ENCODE results near the gene OR12D2. TPM values are rescaled to one million over a fixed set of nuclear protein-coding genes. Genes with fewer than 3 reads are reported as not detected.
"Not testable (repeated sequence)": the region's sequence is repeated elsewhere in the genome, so short reads cannot be mapped to it uniquely, and the experiment has no call there.

OR12D2 gene
- total RNA-seq, 2 experiments from 2014 or later: not detected

GRCh38 chr6:29426654-29427053 is 31.2 kb downstream of the OR12D2 start:
- H3K27me3 Mint-ChIP-seq: peaks cover 10% of the 10 kb centered on the region
- H3K36me3 Mint-ChIP-seq: no peaks in the 10 kb centered on the region
- H3K4me1 Mint-ChIP-seq: peaks cover 2% of the 10 kb centered on the region
- ATAC-seq (ENCODE audit: low read depth): no peak
- DNase-seq: no peak
- no peak overlapping the region for H3K4me3 Mint-ChIP-seq
- no peak overlapping the region for H3K27ac Mint-ChIP-seq
- no peaks in the 10 kb centered on the region for H3K9me3 Mint-ChIP-seq
- POLR2A ChIA-PET: no interaction called here

DNA sequence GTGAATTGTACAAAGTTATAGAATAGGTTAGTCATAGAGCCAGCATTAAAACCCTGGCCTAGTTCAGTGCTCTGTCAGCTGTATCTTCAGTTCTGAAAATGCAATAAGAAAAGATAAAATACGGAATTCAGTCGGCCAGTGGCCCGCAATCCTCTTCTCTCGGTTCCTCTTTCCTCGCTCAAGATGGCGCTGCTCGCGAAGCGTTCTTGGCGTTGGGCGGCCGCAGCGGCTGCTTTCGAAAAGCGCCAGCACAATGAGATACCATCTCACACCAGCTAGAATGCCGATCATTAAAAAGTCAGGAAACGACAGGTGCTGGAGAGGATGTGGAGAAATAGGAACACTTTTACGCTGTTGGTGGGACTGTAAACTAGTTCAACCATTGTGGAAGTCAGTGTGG is 41.3 kb downstream of the OR12D2 start:
- H3K4me3 Mint-ChIP-seq; H3K36me3 Mint-ChIP-seq; H3K4me1 Mint-ChIP-seq; ATAC-seq (ENCODE audit: low read depth); POLR2A ChIA-PET; DNase-seq; H3K27ac Mint-ChIP-seq; H3K9me3 Mint-ChIP-seq: not testable (repeated sequence)
- peaks cover 33% of the 10 kb centered on the region for H3K27me3 Mint-ChIP-seq

DNA sequence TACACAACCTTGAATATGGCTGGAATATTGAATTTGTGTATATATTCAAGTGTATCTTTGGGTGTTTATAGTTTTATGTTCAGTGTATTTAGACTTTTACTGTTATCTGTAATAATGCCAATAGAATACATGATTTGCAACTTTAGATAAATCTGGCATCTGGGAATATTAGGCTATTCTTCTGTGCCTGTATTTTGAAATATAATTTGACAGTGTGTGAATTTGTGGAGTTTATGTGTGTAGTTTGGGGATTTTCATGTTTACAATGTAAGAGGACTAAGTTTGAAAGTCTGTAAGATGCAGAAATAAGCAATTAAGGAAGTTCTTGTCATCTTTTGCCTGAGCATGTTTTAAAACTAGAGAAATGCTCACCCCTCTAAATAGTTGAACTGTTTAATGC is 43.6 kb downstream of the OR12D2 start, which contains the start of gene OR10C1:
Gene OR10C1, plus strand, starts transcription at position 301 of the 400 bp plus-strand sequence. CDS start 710 bp downstream, outside the sequence.
- Mint-ChIP-seq H3K9me3 (peaks cover under 1% of the 10 kb centered on the region), H3K4me1 (no peaks in the 10 kb centered on the region), H3K4me3 (no peak within 1 kb of the TSS), H3K36me3 (no peaks in the 10 kb centered on the region), H3K27ac (no peak within 1 kb of the TSS), H3K27me3 (peaks cover 30% of the 10 kb centered on the region)
- POLR2A ChIA-PET: no interaction called here
- ATAC-seq (ENCODE audit: low read depth) (no peak), DNase-seq (no peak)

GRCh38 chr6:29442719-29443118 is 47.3 kb downstream of the OR12D2 start:
- Mint-ChIP-seq H3K27ac (no peak overlapping the region), H3K36me3 (no peaks in the 10 kb centered on the region), H3K9me3 (peaks cover 7% of the 10 kb centered on the region), H3K4me1 (no peaks in the 10 kb centered on the region), H3K27me3 (peaks cover 24% of the 10 kb centered on the region), H3K4me3 (no peak overlapping the region)
- no peak for ATAC-seq (ENCODE audit: low read depth)
- POLR2A ChIA-PET: no interaction called here
- no peak for DNase-seq

DNA sequence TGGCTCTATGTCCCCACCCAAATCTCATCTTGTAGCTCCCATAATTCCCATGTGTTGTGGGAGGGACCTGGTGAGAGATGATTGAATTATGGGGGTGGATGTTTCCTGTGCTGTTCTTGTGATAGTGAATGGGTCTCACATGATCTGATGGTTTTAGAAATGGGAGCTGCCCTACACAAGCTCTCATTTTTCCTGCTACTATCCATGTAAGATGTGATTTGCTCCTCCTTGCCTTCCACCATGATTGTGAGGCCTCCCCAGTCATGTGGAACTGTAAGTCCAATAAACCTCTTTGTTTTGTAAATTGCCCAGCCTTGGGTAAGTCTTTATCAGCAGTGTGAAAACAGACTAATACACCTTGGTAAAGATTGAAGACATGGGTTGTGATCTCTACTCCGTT is 48.6 kb downstream of the OR12D2 start:
- peaks cover 17% of the 10 kb centered on the region for H3K27me3 Mint-ChIP-seq
- H3K27ac Mint-ChIP-seq; DNase-seq; H3K36me3 Mint-ChIP-seq; H3K4me3 Mint-ChIP-seq; H3K4me1 Mint-ChIP-seq; POLR2A ChIA-PET; H3K9me3 Mint-ChIP-seq; ATAC-seq (ENCODE audit: low read depth): not testable (repeated sequence)

Other genes with a start within 250 kb of the OR12D2 start
- not detected for gene OR2J2, start 224.7 kb upstream of the OR12D2 start, total RNA-seq
- not detected for gene OR14J1, start 93.9 kb upstream of the OR12D2 start, total RNA-seq
- gene OR5V1, start 26.8 kb upstream of the OR12D2 start, total RNA-seq: not detected
- gene OR12D3, start 20.3 kb upstream of the OR12D2 start, total RNA-seq: not detected
- not detected for gene OR12D1, start 19.3 kb downstream of the OR12D2 start, total RNA-seq
- gene OR10C1, start 43.7 kb downstream of the OR12D2 start, total RNA-seq: not detected
- gene OR11A1, start 61.4 kb downstream of the OR12D2 start, total RNA-seq: not detected
- gene OR2H1, start 61.5 kb downstream of the OR12D2 start, total RNA-seq: not detected
- not detected for gene MAS1L, start 92.3 kb downstream of the OR12D2 start, total RNA-seq
- not detected for gene UBD, start 164.1 kb downstream of the OR12D2 start, total RNA-seq
- not detected for gene OR2H2, start 189.5 kb downstream of the OR12D2 start, total RNA-seq
- 10 to 100 TPM; 20.1 to 20.7 TPM for gene GABBR1, start 237.6 kb downstream of the OR12D2 start, total RNA-seq

Measured in activated naive CD8-positive, alpha-beta T cell treated with anti-CD3 and anti-CD28 coated beads, Interleukin-2, amount 10 ng/mL, durations not matched to agents 7 days and 5 days (primary cell).